HepG2 (cell line): ENCODE data around the gene TEX14. TPM values are rescaled to one million over a fixed set of nuclear protein-coding genes. Genes with fewer than 3 reads are reported as not detected.

Experiments used
- DPF2 ChIP-seq: sonication (generic); formaldehyde crosslinking; IDR thresholded peaks from 2 replicates; pipeline ENCODE4 v1.4.0; 2020; ENCODE audit warnings: mild to moderate bottlenecking, low read depth, missing genetic modification reagents, borderline replicate concordance
- ELK4 ChIP-seq: sonication (generic); formaldehyde crosslinking; IDR thresholded peaks from 2 replicates; pipeline ENCODE4 v1.9.0; 2021; ENCODE audit warnings: missing genetic modification reagents, borderline replicate concordance
- GLMP ChIP-seq: sonication (generic); formaldehyde crosslinking; IDR thresholded peaks from 2 replicates; pipeline ENCODE4 v1.9.0; 2021; ENCODE audit warnings: missing genetic modification reagents, mild to moderate bottlenecking, borderline replicate concordance
- IRF9 ChIP-seq: sonication (generic); formaldehyde crosslinking; IDR thresholded peaks from 2 replicates; pipeline ENCODE4 v1.8.0; 2022; ENCODE audit warnings: missing genetic modification reagents, mild to moderate bottlenecking, borderline replicate concordance
- JUND ChIP-seq: sonication (generic); formaldehyde crosslinking; IDR thresholded peaks from 2 replicates; pipeline ENCODE4 v1.8.0; 2022; ENCODE audit warnings: mild to moderate bottlenecking, missing genetic modification reagents
- KLF6 ChIP-seq: IDR thresholded peaks from 2 replicates; pipeline ENCODE4 v1.8.0; 2016; ENCODE audit warnings: missing biosample characterization, missing genetic modification reagents
- MEF2D ChIP-seq: sonication (generic); formaldehyde crosslinking; IDR thresholded peaks from 2 replicates; pipeline ENCODE4 v1.5.1; 2020; ENCODE audit warnings: mild to moderate bottlenecking, missing genetic modification reagents
- MYC ChIP-seq: sonication (generic); formaldehyde crosslinking; IDR thresholded peaks from 2 replicates; pipeline ENCODE4 v1.9.0; 2021; ENCODE audit warnings: missing genetic modification reagents, borderline replicate concordance
- NFKBIZ ChIP-seq: IDR thresholded peaks from 2 replicates; pipeline ENCODE4 v1.6.1; 2018; ENCODE audit warnings: missing genetic modification reagents, missing compliant biosample characterization
- PITX1 ChIP-seq: sonication (generic); formaldehyde crosslinking; IDR thresholded peaks from 2 replicates; pipeline ENCODE4 v1.5.1; 2020; ENCODE audit warnings: mild to moderate bottlenecking, missing genetic modification reagents
- SMAD3 ChIP-seq: sonication (generic); formaldehyde crosslinking; IDR thresholded peaks from 2 replicates; pipeline ENCODE4 v1.4.0; 2020; ENCODE audit warnings: missing genetic modification reagents
- SP140L ChIP-seq: sonication (generic); formaldehyde crosslinking; IDR thresholded peaks from 2 replicates; pipeline ENCODE4 v1.4.0; 2020; ENCODE audit warnings: missing genetic modification reagents, borderline replicate concordance
- ZNF12 ChIP-seq: sonication (generic); formaldehyde crosslinking; IDR thresholded peaks from 2 replicates; pipeline ENCODE4 v1.5.0; 2020; ENCODE audit warnings: missing genetic modification reagents
- ZNF124 ChIP-seq: sonication (generic); formaldehyde crosslinking; IDR thresholded peaks from 2 replicates; pipeline ENCODE4 v1.4.0; 2020; ENCODE audit warnings: missing genetic modification reagents
- ZNF235 ChIP-seq: sonication (generic); formaldehyde crosslinking; IDR thresholded peaks from 2 replicates; pipeline ENCODE4 v1.8.1; 2023; ENCODE audit warnings: mild to moderate bottlenecking, missing genetic modification reagents, borderline replicate concordance
- ZNF274 ChIP-seq: sonication (generic); formaldehyde crosslinking; IDR thresholded peaks from 2 replicates; pipeline ENCODE4 v1.5.1; 2020; ENCODE audit warnings: mild to moderate bottlenecking, missing genetic modification reagents
- ZNF280D ChIP-seq: sonication (generic); formaldehyde crosslinking; IDR thresholded peaks from 2 replicates; pipeline ENCODE4 v1.5.1; 2020; ENCODE audit warnings: mild to moderate bottlenecking, missing genetic modification reagents
- ZNF510 ChIP-seq: sonication (generic); formaldehyde crosslinking; IDR thresholded peaks from 2 replicates; pipeline ENCODE4 v1.4.0; 2020; ENCODE audit warnings: low read depth, mild to moderate bottlenecking, missing genetic modification reagents
- ZNF670 ChIP-seq: sonication (generic); formaldehyde crosslinking; IDR thresholded peaks from 2 replicates; pipeline ENCODE4 v1.8.0; 2022; ENCODE audit warnings: mild to moderate bottlenecking, missing genetic modification reagents, borderline replicate concordance
- ZNF7 ChIP-seq: IDR thresholded peaks from 2 replicates; pipeline ENCODE4 v1.6.1; 2016; ENCODE audit warnings: missing biosample characterization, missing genetic modification reagents
- ZNF704 ChIP-seq: sonication (generic); formaldehyde crosslinking; IDR thresholded peaks from 2 replicates; pipeline ENCODE4 v1.8.1; 2023; ENCODE audit warnings: mild to moderate bottlenecking, inconsistent platforms, moderate library complexity, missing genetic modification reagents, borderline replicate concordance
- ZSCAN31 ChIP-seq: sonication (generic); formaldehyde crosslinking; IDR thresholded peaks from 2 replicates; pipeline ENCODE4 v1.5.0; 2020; ENCODE audit warnings: low read depth, mild to moderate bottlenecking, missing genetic modification reagents
- polyA plus RNA-seq, 8 experiments: library from polyadenylated mRNA; depleted of rRNA in 3 of 8; stranded (reverse) in 7 of 8; unstranded in 1 of 8; fragments of >200 nt; fragmentation: Illumina TruSeq in 4 of 8; extraction: Trizol in 4 of 8; gene quantifications; 2 replicates each; pipeline versions ENCODE4 v1.2.1 to v1.2.3, GENCODE V29; 2011 to 2016; ENCODE audit warnings: low read depth in 4 of 8, missing spikeins in 1 of 8, mixed read lengths in 1 of 8; ENCODE audit not compliant: insufficient read depth in 1 of 8
- total RNA-seq, 5 experiments: library from RNA; depleted of rRNA; stranded (reverse); fragments of >200 nt; fragmentation: Illumina TruSeq; extraction: Trizol; gene quantifications; 2 replicates each; pipeline ENCODE4 v1.2.3, GENCODE V29; 2016; ENCODE audit warnings: low read depth in 1 of 5

Gene TEX14
- total and polyA plus RNA-seq, 2 of the 13 experiments (the other 11 are each of a cell fraction or from before 2014, with no cell fraction given): 0.04 to 0.07 TPM

GRCh38 chr17:58517378-58517927 lies 174.4 kb downstream of the TEX14 start (continued):
- TF ChIP-seq GLMP (CRISPR knock-in tag) (no peak), SP140L (CRISPR knock-in tag) (0 out of 2 replicates have a peak, but pooled peaks have one; percentile 32), DPF2 (CRISPR knock-in tag) (no peak), NFKBIZ (CRISPR knock-in tag) (peak; percentile 5; the same call in 1 of the 2 replicates), ZNF7 (CRISPR knock-in tag) (no peak), SMAD3 (CRISPR knock-in tag) (0 out of 2 replicates have a peak, but pooled peaks have one; percentile 1), ZNF124 (CRISPR knock-in tag) (peak; percentile 20; the same call in 1 of the 2 replicates), ZNF670 (peak; percentile 95), ZNF704 (CRISPR knock-in tag) (no peak), ZSCAN31 (CRISPR knock-in tag) (peak; percentile 80; the same call in 1 of the 2 replicates), MEF2D (CRISPR knock-in tag) (no peak), ZNF280D (CRISPR knock-in tag) (peak; percentile 68; the same call in 1 of the 2 replicates), MYC (CRISPR knock-in tag) (peak; percentile 30; the same call in 1 of the 2 replicates), ELK4 (CRISPR knock-in tag) (no peak), ZNF274 (CRISPR knock-in tag) (peak; percentile 48; the same call in 1 of the 2 replicates), KLF6 (no peak), PITX1 (CRISPR knock-in tag) (peak; percentile 45), JUND (peak; percentile 74), IRF9 (CRISPR knock-in tag) (peak; percentile 55; the same call in 1 of the 2 replicates), ZNF510 (no peak; the same call in 1 of the 2 replicates), ZNF12 (CRISPR knock-in tag) (0 out of 2 replicates have a peak, but pooled peaks have one; percentile 5), ZNF235 (peak; percentile 92; the same call in 1 of the 2 replicates)
